GM18505 (cell line): ENCODE results near the gene RRP36.
"Not testable (repeated sequence)": the region's sequence is repeated elsewhere in the genome, so short reads cannot be mapped to it uniquely, and the experiment has no call there.

Experiments
- ATAC-seq: cut with Tn5 transposase; IDR thresholded peaks from one replicate; pipeline ENCODE4 v1.9.1; 2021; ENCODE audit not compliant: unreplicated experiment
- POLR2A ChIP-seq: IDR thresholded peaks from 4 replicates; pipeline ENCODE4 v1.6.1; 2011; ENCODE audit warnings: borderline replicate concordance; ENCODE audit not compliant: insufficient read depth, insufficient read length; ENCODE audit errors: extremely low read depth

RRP36 gene

GRCh38 chr6:43035495-43036194, 14.2 kb downstream of the RRP36 start:
- no peak for TF ChIP-seq POLR2A
- ATAC-seq, result no peak

- TF ChIP-seq POLR2A, result no peak
- no peak for ATAC-seq
These were observed 15.3 kb downstream of the RRP36 start for GRCh38 chr6:43036712-43037111.

GRCh38 chr6:43037197-43037596, 15.8 kb downstream of the RRP36 start:
- ATAC-seq, result no peak
- no peak for TF ChIP-seq POLR2A

- ATAC-seq, result no peak
- TF ChIP-seq POLR2A, result no peak
These were observed 16.3 kb downstream of the RRP36 start for GRCh38 chr6:43037706-43038105.

GRCh38 chr6:43038727-43039126, 17.3 kb downstream of the RRP36 start:
- no peak for TF ChIP-seq POLR2A
- ATAC-seq, result no peak

GRCh38 chr6:43040542-43041257, 19.3 kb downstream of the RRP36 start:
- no peak for TF ChIP-seq POLR2A
- no peak for ATAC-seq

- ATAC-seq, result not testable (repeated sequence)
These were observed 20.1 kb downstream of the RRP36 start for GRCh38 chr6:43041475-43041874.

GRCh38 chr6:43043310-43043709, 21.9 kb downstream of the RRP36 start:
- TF ChIP-seq POLR2A, result no peak
- ATAC-seq, result no peak

GRCh38 chr6:43045371-43045930, 24.0 kb downstream of the RRP36 start:
- no peak for TF ChIP-seq POLR2A
- no peak for ATAC-seq

GRCh38 chr6:43047998-43048397, 26.6 kb downstream of the RRP36 start:
- no peak for TF ChIP-seq POLR2A
- ATAC-seq, result no peak

- TF ChIP-seq POLR2A, result no peak
- ATAC-seq, result no peak
These were observed 29.6 kb downstream of the RRP36 start for GRCh38 chr6:43050981-43051380.

GRCh38 chr6:43052225-43052841, 30.9 kb downstream of the RRP36 start:
- no peak for ATAC-seq
- TF ChIP-seq POLR2A, result no peak

GRCh38 chr6:43052842-43053544, 31.6 kb downstream of the RRP36 start:
- ATAC-seq, result peak; percentile 23
- no peak for TF ChIP-seq POLR2A
